Measurements from ENCODE around the gene PHACTR4.

DNA sequence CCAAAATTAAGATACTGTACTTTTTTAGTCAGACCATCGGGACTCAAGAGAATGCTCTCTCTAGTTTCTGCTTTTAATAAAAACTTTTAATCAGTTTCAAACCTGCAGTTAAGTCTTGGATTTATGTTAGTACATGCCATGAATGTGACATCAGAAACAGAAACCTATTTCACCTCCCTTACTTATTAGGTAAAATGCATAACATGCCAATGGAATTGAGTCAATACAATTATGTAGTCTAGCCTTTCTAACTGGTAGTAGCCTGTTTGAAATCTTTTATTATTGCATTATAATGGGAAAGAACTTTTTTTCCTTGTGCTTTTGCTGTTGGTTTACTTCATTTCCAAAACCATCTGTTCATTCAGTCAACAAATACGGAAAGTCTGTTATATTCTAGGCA lies 4.8 kb downstream of the PHACTR4 start:
- TF ChIP-seq POLR2A (IDR thresholded peaks at IDR 0.05; ENCODE audit: low read depth, low read length) (no peak), CEBPB (IDR thresholded peaks at IDR 0.05; ENCODE audit: low read depth, low read length) (no peak), MAFK (IDR thresholded peaks at IDR 0.05; ENCODE audit: low read depth, low read length) (no peak), RCOR1 (IDR thresholded peaks at IDR 0.05; ENCODE audit: insufficient replicate concordance, low read length) (no peak), NFE2L2 (IDR thresholded peaks at IDR 0.05; ENCODE audit: low read depth, low read length) (no peak), MAZ (IDR thresholded peaks at IDR 0.05; ENCODE audit: borderline replicate concordance, low read depth, low read length) (no peak), FOS (IDR thresholded peaks at IDR 0.05; ENCODE audit: low read depth, low read length) (no peak)
- TF ChIP-seq, protein P1, sequence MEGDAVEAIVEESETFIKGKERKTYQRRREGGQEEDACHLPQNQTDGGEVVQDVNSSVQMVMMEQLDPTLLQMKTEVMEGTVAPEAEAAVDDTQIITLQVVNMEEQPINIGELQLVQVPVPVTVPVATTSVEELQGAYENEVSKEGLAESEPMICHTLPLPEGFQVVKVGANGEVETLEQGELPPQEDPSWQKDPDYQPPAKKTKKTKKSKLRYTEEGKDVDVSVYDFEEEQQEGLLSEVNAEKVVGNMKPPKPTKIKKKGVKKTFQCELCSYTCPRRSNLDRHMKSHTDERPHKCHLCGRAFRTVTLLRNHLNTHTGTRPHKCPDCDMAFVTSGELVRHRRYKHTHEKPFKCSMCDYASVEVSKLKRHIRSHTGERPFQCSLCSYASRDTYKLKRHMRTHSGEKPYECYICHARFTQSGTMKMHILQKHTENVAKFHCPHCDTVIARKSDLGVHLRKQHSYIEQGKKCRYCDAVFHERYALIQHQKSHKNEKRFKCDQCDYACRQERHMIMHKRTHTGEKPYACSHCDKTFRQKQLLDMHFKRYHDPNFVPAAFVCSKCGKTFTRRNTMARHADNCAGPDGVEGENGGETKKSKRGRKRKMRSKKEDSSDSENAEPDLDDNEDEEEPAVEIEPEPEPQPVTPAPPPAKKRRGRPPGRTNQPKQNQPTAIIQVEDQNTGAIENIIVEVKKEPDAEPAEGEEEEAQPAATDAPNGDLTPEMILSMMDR (conservative IDR thresholded peaks at IDR 0.05; ENCODE audit: low read depth, low read length): no peak
- TF ChIP-seq, protein P2, sequence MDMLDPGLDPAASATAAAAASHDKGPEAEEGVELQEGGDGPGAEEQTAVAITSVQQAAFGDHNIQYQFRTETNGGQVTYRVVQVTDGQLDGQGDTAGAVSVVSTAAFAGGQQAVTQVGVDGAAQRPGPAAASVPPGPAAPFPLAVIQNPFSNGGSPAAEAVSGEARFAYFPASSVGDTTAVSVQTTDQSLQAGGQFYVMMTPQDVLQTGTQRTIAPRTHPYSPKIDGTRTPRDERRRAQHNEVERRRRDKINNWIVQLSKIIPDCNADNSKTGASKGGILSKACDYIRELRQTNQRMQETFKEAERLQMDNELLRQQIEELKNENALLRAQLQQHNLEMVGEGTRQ (IDR thresholded peaks at IDR 0.05; ENCODE audit: low read depth, low read length): no peak
- TF ChIP-seq, protein P3, sequence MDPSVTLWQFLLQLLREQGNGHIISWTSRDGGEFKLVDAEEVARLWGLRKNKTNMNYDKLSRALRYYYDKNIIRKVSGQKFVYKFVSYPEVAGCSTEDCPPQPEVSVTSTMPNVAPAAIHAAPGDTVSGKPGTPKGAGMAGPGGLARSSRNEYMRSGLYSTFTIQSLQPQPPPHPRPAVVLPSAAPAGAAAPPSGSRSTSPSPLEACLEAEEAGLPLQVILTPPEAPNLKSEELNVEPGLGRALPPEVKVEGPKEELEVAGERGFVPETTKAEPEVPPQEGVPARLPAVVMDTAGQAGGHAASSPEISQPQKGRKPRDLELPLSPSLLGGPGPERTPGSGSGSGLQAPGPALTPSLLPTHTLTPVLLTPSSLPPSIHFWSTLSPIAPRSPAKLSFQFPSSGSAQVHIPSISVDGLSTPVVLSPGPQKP (IDR thresholded peaks at IDR 0.05; ENCODE audit: borderline replicate concordance, low read depth, low read length): no peak
